Naive thymus-derived CD4-positive, alpha-beta T cell (primary cell): ENCODE data around the gene COP1. TPM values are rescaled to one million over a fixed set of nuclear protein-coding genes. Genes with fewer than 3 reads are reported as not detected.
A peak's percentile ranks its signal among the peaks of the same experiment; 100 is the strongest.
"Not testable (repeated sequence)": the region's sequence is repeated elsewhere in the genome, so short reads cannot be mapped to it uniquely, and the experiment has no call there.

Experiments
- ATAC-seq: fragments of 150-1000 bp; cut with Tn5 transposase; 2 replicates; pipeline ENCODE4 v1.10.0; 2021; ENCODE audit warnings: mild to moderate bottlenecking, moderate library complexity
- CTCF ChIA-PET: fragments of 350-600 bp; sonication (Branson Sonifier 250); formaldehyde crosslinking; loops from one replicate; lab custom pipeline; 2021; ENCODE audit warnings: antibody characterized with exemption; lab: Charles Lee
- POLR2A ChIA-PET: fragments of 350-600 bp; sonication (Branson Sonifier 250); formaldehyde crosslinking; loops from one replicate; lab custom pipeline; 2021; ENCODE audit warnings: antibody characterized with exemption, inconsistent platforms; lab: Charles Lee
- DNase-seq, 9 donors: peaks; one replicate each; pipeline versions ENCODE4 v3.0.0 to v3.0.0-alpha.2; 2020 to 2022; ENCODE audit warnings: mixed read lengths in 1 of 9
- H3K27ac ChIP-seq: one replicate; pipeline ENCODE4 v1.7.0; 2013; ENCODE audit warnings: mild to moderate bottlenecking, low read depth, low read length, moderate library complexity
- H3K27me3 ChIP-seq, 2 donors: one replicate each; pipeline ENCODE4 v1.7.0; 2013; ENCODE audit warnings: low read length in 2 of 2, mild to moderate bottlenecking in 2 of 2, moderate library complexity in 2 of 2; ENCODE audit not compliant: control insufficient read depth in 2 of 2, insufficient read depth in 2 of 2
- H3K36me3 ChIP-seq, 3 experiments: 1 replicate in 2 of 3; 2 replicates in 1 of 3; pipeline ENCODE4 v1.7.0; 2013; ENCODE audit warnings: low read length in 3 of 3, mild to moderate bottlenecking in 3 of 3, moderate library complexity in 1 of 3; ENCODE audit not compliant: insufficient read depth in 3 of 3, control insufficient read depth in 2 of 3
- H3K4me1 ChIP-seq, 2 donors: one replicate each; pipeline ENCODE4 v1.7.0; 2013; ENCODE audit warnings: low read length in 2 of 2, mild to moderate bottlenecking in 2 of 2, moderate library complexity in 1 of 2; ENCODE audit not compliant: control insufficient read depth in 2 of 2, insufficient read depth in 2 of 2
- H3K4me3 ChIP-seq: 2 replicates; pipeline ENCODE4 v1.7.0; 2013; ENCODE audit warnings: mild to moderate bottlenecking, low read length
- H3K9me3 ChIP-seq, 3 experiments: 1 replicate in 2 of 3; 2 replicates in 1 of 3; pipeline ENCODE4 v1.7.0; 2013; ENCODE audit warnings: low read length in 3 of 3; ENCODE audit not compliant: control insufficient read depth in 2 of 3
- H3K27ac Mint-ChIP-seq, 9 donors: one replicate each; pipeline ENCODE4 v1.8.0; 2020 to 2022; ENCODE audit warnings: mixed read lengths in 9 of 9, mild to moderate bottlenecking in 8 of 9, moderate library complexity in 5 of 9, inconsistent platforms in 2 of 9
- H3K27me3 Mint-ChIP-seq, 5 donors: one replicate each; pipeline ENCODE4 v1.8.0; 2021 to 2022; ENCODE audit warnings: mixed read lengths in 5 of 5, mild to moderate bottlenecking in 1 of 5
- H3K36me3 Mint-ChIP-seq, 5 donors: one replicate each; pipeline ENCODE4 v1.8.0; 2020 to 2022; ENCODE audit warnings: mixed read lengths in 5 of 5, mild to moderate bottlenecking in 3 of 5, inconsistent platforms in 1 of 5
- H3K4me1 Mint-ChIP-seq, 7 donors: one replicate each; pipeline ENCODE4 v1.8.0; 2020 to 2022; ENCODE audit warnings: mixed read lengths in 7 of 7, mild to moderate bottlenecking in 3 of 7, inconsistent platforms in 1 of 7
- H3K4me3 Mint-ChIP-seq, 10 donors: one replicate each; pipeline ENCODE4 v1.8.0; 2020 to 2022; ENCODE audit warnings: mild to moderate bottlenecking in 10 of 10, mixed read lengths in 10 of 10, moderate library complexity in 6 of 10, inconsistent platforms in 2 of 10
- H3K9me3 Mint-ChIP-seq, 11 donors: one replicate each; pipeline ENCODE4 v1.8.0; 2020 to 2022; ENCODE audit warnings: mixed read lengths in 11 of 11, mild to moderate bottlenecking in 4 of 11, inconsistent platforms in 1 of 11, moderate library complexity in 1 of 11
- intact Hi-C, 2 donors: fragments of 100-400 bp; cut with micrococcal nuclease; formaldehyde crosslinking; loops; one replicate each; pipeline ENCODE4 v1.15.1; 2023
- polyA plus RNA-seq, 2 donors: library from polyadenylated mRNA; unstranded; fragments of 300-500 nt; fragmentation: Illumina TruSeq; gene quantifications; one replicate each; pipeline ENCODE4 v1.2.3, GENCODE V29; 2021
- total RNA-seq, 6 experiments: library from RNA in 5 of 6; stranded (reverse) in 5 of 6; gene quantifications; 1 replicate in 5 of 6; 2 replicates in 1 of 6; pipeline ENCODE4 v1.2.3 and lab custom pipeline; 2021 to 2026

The COP1 gene
- total and polyA plus RNA-seq, 7 experiments from 2014 or later = 39.1 to 57.0 (median 43.9) TPM

DNA sequence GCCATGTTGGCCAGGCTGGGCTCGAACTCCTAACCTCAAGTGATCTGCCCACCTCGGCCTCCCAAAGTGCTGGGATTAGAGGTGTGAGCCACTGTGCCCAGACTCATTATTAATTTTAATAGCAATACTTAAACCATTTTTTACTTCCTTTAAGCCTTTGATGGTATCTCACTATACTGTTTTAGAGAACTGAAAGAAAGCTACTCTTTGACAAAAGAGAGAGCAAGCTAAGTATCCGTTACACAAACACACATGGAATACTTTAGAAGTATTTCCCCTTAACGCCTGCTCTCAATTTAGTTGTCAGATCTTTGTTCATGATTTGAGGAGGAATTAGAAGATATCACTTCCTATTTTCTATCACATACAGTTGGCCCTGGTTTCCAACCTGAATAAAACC is 189.4 kb downstream of the COP1 start:
- H3K27me3 ChIP-seq = no peaks in the 10 kb centered on the region
- ATAC-seq (no peak), DNase-seq (no peak)
- ChIA-PET POLR2A (no interaction called here), CTCF (no interaction called here)
- Mint-ChIP-seq H3K36me3 (peaks cover 9 to 66% (median 55%) of the 10 kb centered on the region in 5 donors), H3K4me3 (no peak overlapping the region), H3K27ac (no peak overlapping the region), H3K27me3 (no peaks in the 10 kb centered on the region), H3K4me1 (peaks cover 0 to 12% (median 4%) of the 10 kb centered on the region in 7 donors), H3K9me3 (peaks cover 0 to 1% (median 0%) of the 10 kb centered on the region in 11 donors)
- no peaks in the 10 kb centered on the region for H3K4me1 ChIP-seq
- no peak overlapping the region for H3K4me3 ChIP-seq
- no peak overlapping the region for H3K27ac ChIP-seq
- intact Hi-C loops = no loop called here
- no peaks in the 10 kb centered on the region for H3K9me3 ChIP-seq
- H3K36me3 ChIP-seq = peaks cover 0 to 13% (median 0%) of the 10 kb centered on the region in 3 experiments

DNA sequence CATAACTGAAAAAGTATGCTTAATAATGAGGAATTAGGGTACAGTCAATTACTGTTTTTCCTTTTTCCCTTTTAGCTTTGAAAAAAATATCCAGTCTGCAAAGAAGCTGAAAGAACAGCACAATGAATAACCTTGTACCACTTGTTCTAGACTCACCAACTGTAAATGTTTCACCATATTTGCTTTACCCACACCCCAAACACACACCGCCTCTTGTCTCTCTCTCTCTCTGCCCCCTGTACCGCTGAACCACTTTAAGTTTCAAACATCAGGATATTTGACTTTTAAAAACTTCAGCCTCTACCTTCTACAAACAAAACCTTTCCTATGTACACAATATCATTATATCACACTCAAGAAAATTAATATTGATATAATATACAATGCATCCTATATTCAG is 197.1 kb downstream of the COP1 start:
- peaks cover 11 to 49% (median 43%) of the 10 kb centered on the region in 5 donors for H3K36me3 Mint-ChIP-seq
- no peaks in the 10 kb centered on the region for H3K27me3 ChIP-seq
- peaks cover 0 to 22% (median 5%) of the 10 kb centered on the region in 3 experiments for H3K36me3 ChIP-seq
- no peak overlapping the region for H3K4me3 ChIP-seq
- intact Hi-C loops = no loop called here
- no peaks in the 10 kb centered on the region for H3K9me3 ChIP-seq
- peaks cover 0 to 3% (median 0%) of the 10 kb centered on the region in 7 donors for H3K4me1 Mint-ChIP-seq
- no peak overlapping the region for H3K27ac ChIP-seq
- H3K27ac Mint-ChIP-seq = no peak overlapping the region
- POLR2A ChIA-PET = no interaction called here
- peaks cover 0 to 10% (median 4%) of the 10 kb centered on the region in 11 donors for H3K9me3 Mint-ChIP-seq
- no peaks in the 10 kb centered on the region for H3K27me3 Mint-ChIP-seq
- DNase-seq = no peak
- H3K4me1 ChIP-seq = no peaks in the 10 kb centered on the region
- CTCF ChIA-PET = no interaction called here
- H3K4me3 Mint-ChIP-seq = peak overlapping the region in 1 of 10 donors; percentile 14
- no peak for ATAC-seq

DNA sequence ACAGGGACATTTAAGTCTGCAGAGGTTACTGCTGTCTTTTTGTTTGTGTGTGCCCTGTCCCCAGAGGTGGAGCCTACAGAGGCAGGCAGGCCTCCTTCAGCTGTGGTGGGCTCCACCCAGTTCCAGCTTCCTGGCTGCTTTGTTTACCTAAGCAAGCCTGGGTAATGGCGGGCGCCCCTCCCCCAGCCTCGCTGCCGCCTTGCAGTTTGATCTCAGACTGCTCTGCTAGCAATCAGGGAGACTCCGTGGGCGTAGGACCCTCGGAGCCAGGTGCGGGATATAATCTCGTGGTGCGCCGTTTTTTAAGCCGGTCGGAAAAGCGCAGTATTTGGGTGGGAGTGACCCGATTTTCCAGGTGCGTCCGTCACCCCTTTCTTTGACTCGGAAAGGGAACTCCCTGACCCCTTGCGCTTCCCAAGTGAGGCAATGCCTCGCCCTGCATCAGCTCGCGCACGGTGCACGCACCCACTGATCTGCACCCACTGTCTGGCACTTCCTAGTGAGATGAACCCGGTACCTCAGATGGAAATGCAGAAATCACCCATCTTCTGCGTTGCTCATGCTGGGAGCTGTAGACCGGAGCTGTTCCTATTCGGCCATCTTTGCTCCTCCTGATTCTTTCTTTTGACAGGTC is 199.2 kb downstream of the COP1 start:
- H3K9me3 ChIP-seq, H3K27me3 Mint-ChIP-seq, H3K27me3 ChIP-seq, H3K4me1 ChIP-seq, H3K27ac Mint-ChIP-seq, POLR2A ChIA-PET, CTCF ChIA-PET, H3K4me1 Mint-ChIP-seq, H3K4me3 ChIP-seq, DNase-seq, intact Hi-C loops, ATAC-seq, H3K27ac ChIP-seq: not testable (repeated sequence)
- peaks cover 8 to 34% (median 32%) of the 10 kb centered on the region in 5 donors for H3K36me3 Mint-ChIP-seq
- H3K9me3 Mint-ChIP-seq = peaks cover 0 to 11% (median 6%) of the 10 kb centered on the region in 11 donors
- H3K36me3 ChIP-seq = peaks cover 0 to 15% (median 5%) of the 10 kb centered on the region in 3 experiments
- peak overlapping the region in 1 of 10 donors; percentile 16 for H3K4me3 Mint-ChIP-seq

DNA sequence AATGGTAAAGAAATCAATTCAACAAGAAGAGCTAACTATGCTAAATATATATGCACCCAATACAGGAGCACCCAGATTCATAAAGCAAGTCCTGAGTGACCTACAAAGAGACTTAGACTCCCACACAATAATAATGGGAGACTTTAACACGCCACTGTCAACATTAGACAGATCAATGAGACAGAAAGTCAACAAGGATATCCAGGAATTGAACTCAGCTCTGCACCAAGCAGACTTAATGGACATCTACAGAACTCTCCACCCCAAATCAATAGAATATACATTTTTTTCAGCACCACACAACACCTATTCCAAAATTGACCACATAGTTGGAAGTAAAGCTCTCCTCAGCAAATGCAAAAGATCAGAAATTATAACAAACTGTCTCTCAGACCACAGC is 212.4 kb downstream of the COP1 start:
- H3K27me3 Mint-ChIP-seq, CTCF ChIA-PET: not testable (repeated sequence)

DNA sequence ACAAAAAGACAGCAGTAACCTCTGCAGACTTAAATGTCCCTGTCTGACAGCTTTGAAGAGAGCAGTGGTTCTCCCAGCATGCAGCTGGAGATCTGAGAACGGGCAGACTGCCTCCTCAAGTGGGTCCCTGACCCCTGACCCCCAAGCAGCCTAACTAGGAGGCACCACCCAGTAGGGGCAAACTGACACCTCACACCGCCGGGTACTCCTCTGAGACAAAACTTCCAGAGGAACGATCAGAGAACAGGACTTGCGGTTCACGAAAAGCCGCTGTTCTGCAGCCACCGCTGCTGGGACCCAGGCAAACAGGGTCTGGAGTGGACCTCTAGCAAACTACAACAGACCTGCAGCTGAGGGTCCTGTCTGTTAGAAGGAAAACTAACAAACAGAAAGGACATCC is 214.3 kb downstream of the COP1 start:
- ATAC-seq, H3K27ac Mint-ChIP-seq, H3K4me3 ChIP-seq, H3K9me3 ChIP-seq, intact Hi-C loops, H3K4me1 ChIP-seq, H3K27ac ChIP-seq, H3K27me3 Mint-ChIP-seq, DNase-seq, H3K4me3 Mint-ChIP-seq, CTCF ChIA-PET, POLR2A ChIA-PET, H3K27me3 ChIP-seq: not testable (repeated sequence)
- Mint-ChIP-seq H3K4me1 (peaks cover 0 to 14% (median 5%) of the 10 kb centered on the region in 7 donors), H3K9me3 (peaks cover 0 to 12% (median 5%) of the 10 kb centered on the region in 11 donors), H3K36me3 (peaks cover 9 to 52% (median 40%) of the 10 kb centered on the region in 5 donors)
- H3K36me3 ChIP-seq = peaks cover 0 to 15% (median 7%) of the 10 kb centered on the region in 3 experiments

More for the DNA sequence above, 212.4 kb downstream of the COP1 start:
- H3K36me3 ChIP-seq, intact Hi-C loops, H3K4me3 Mint-ChIP-seq, H3K4me3 ChIP-seq, DNase-seq, H3K9me3 ChIP-seq, POLR2A ChIA-PET, H3K27me3 ChIP-seq, H3K27ac ChIP-seq, ATAC-seq, H3K4me1 ChIP-seq: not testable (repeated sequence)
- peaks cover 0 to 18% (median 9%) of the 10 kb centered on the region in 11 donors for H3K9me3 Mint-ChIP-seq
- peaks cover 9 to 43% (median 32%) of the 10 kb centered on the region in 5 donors for H3K36me3 Mint-ChIP-seq
- peak overlapping the region in 1 of 9 donors; percentile 14 for H3K27ac Mint-ChIP-seq
- peaks cover 0 to 14% (median 5%) of the 10 kb centered on the region in 7 donors for H3K4me1 Mint-ChIP-seq

DNA sequence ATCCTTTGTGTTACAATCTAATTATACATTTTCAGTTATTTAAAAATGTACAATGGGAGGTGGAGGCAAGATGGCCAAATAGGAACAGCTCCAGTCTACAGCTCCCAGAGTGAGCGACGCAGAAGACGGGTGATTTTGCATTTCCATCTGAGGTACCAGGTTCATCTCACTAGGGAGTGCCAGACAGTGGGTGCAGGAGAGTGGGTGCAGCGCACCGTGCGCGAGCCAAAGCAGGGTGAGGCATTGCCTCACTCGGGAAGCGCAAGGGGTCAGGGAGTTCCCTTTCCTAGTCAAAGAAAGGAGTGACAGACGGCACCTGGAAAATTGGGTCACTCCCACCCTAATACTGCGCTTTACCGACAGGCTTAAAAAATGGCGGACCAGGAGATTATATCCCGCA is 214.9 kb downstream of the COP1 start:
- POLR2A ChIA-PET, H3K27ac ChIP-seq, H3K27me3 Mint-ChIP-seq, intact Hi-C loops, H3K4me3 ChIP-seq, H3K27me3 ChIP-seq, ATAC-seq, H3K4me3 Mint-ChIP-seq, H3K4me1 ChIP-seq, CTCF ChIA-PET, H3K9me3 ChIP-seq, H3K9me3 Mint-ChIP-seq, DNase-seq: not testable (repeated sequence)
- H3K36me3 Mint-ChIP-seq = peaks cover 9 to 56% (median 45%) of the 10 kb centered on the region in 5 donors
- peak overlapping the region in 2 of 9 donors; percentile 43 to 45 for H3K27ac Mint-ChIP-seq
- peaks cover 0 to 14% (median 5%) of the 10 kb centered on the region in 7 donors for H3K4me1 Mint-ChIP-seq
- peaks cover 0 to 19% (median 7%) of the 10 kb centered on the region in 3 experiments for H3K36me3 ChIP-seq
